ENCODE results near the gene ZSCAN1.

ZSCAN1 gene

DNA sequence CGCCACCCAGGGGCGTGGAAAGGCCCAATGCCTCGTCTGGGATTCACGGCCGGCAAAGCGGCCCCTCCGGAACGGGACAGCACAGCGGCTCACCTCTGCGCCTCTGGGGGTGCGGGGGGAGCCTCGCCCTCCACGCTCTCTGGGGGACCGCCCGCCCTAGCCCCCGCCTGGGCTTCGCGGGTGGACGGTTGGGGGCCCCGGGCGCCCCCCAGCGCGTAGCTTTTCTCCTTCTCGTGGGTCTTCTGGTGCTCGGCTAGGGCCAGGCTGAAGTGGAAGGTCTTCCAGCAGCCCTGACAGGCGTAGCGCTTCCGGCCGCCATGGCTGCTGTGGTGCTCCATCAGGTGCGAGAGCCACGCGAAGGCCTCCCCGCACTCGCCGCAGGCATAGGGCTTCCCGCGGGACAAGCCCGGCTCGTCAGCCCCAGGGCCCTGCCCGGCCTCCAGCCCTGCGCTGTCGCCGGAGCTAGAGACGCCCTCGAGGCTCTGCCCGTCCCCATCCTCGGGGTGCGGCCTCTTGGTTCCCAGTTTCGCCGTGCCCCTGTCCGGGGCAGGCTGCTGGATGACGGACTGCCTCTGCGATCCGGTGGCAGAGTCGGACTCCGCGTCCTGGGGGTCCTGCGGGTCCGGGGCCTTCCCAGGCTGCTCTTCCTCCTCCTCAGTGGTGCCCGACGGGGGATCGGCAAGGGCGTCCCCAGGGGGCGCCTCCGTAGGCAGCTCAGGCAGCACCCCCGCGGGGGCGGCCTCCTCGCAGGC, 50.9 kb downstream of the ZSCAN1 start:
- DNase-seq, result no peak

GRCh38 chr19:58085348-58085875, 51.6 kb downstream of the ZSCAN1 start:
- no peak for DNase-seq

GRCh38 chr19:58086825-58087710, 53.2 kb downstream of the ZSCAN1 start:
- DNase-seq, result no peak

- DNase-seq, result no peak
Observed at GRCh38 chr19:58088521-58089052, 54.8 kb downstream of the ZSCAN1 start.

GRCh38 chr19:58089846-58090245, 56.0 kb downstream of the ZSCAN1 start:
- DNase-seq, result no peak

GRCh38 chr19:58091251-58091995, 57.6 kb downstream of the ZSCAN1 start:
- no peak for DNase-seq

DNA sequence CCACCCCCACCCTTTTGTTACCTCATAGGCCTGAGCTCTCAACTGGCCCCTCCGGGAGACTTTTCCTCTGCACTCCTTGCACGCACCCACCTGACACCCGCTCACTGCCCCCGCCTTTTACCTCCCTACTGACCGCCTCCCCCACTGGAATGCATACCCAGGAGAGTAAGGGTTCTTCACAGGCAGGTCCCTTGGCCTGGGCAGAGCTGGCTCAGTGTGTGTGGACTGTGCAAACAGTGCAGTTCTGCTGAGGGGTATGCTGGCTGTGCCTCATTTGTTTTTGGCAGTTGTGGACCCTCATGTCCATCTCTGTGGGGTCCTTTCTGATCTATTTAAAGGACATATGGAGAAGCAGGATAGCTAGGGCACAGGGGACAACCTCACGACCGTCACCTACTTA, 59.2 kb downstream of the ZSCAN1 start:
- no peak for DNase-seq

DNA sequence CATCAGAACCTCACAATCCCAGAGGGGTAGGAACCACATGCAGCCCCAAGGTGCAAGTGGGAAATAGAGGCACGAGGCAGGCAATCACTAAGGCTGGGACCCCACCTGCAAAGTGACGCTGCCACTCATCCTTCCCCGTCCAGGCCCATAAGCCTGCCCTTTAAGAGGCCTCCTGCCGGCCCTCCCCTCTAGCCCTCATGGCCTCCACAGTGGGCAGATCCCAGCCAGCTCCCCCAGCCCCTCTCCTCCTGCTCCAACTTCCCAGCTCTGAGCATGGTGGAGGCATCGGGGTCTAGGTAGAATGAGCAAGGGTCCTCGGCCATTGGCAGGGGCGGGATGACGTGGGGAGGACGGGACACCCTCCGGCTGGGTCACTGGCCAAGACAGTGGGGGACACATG, 61.5 kb downstream of the ZSCAN1 start:
- no peak for DNase-seq

DNA sequence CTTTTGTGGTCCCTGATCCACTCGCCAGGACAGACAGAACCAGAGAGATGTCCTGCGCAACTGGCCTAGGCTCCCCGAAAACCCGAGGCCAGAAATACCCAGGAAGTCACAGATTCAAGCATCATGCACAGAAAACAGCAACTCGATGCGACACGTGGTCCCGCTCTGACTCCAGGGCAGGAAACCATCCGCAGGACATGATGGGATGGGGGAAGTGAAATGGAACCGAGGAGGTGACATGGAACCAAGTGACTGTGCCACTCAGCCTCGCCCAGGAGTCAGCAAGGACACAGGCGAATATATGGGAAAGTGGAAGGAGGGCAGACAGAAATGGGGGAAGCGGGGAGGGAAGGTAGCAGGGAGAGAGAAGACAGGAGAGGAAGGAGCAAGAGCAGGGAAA, 63.1 kb downstream of the ZSCAN1 start:
- DNase-seq, result no peak

DNA sequence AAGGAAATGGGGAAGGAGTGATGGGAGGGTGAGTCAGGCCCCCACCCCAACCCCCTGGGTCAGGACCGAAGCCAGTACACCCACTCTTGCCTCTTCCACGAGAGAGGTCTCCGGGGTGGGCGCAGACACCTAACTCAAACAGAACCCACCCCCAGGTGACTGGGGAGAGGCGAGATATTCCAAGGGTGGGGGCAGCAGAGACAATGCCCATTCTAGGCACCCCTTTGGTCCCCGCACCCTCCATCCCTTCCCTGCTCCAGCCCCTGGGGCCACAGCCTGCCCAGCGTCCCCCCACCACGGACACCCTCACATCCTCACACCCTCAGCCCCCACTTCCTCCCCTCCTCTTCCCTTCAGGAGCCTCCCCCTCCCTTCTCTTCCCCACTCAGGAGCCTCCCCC, 63.5 kb downstream of the ZSCAN1 start:
- DNase-seq, result no peak

DNA sequence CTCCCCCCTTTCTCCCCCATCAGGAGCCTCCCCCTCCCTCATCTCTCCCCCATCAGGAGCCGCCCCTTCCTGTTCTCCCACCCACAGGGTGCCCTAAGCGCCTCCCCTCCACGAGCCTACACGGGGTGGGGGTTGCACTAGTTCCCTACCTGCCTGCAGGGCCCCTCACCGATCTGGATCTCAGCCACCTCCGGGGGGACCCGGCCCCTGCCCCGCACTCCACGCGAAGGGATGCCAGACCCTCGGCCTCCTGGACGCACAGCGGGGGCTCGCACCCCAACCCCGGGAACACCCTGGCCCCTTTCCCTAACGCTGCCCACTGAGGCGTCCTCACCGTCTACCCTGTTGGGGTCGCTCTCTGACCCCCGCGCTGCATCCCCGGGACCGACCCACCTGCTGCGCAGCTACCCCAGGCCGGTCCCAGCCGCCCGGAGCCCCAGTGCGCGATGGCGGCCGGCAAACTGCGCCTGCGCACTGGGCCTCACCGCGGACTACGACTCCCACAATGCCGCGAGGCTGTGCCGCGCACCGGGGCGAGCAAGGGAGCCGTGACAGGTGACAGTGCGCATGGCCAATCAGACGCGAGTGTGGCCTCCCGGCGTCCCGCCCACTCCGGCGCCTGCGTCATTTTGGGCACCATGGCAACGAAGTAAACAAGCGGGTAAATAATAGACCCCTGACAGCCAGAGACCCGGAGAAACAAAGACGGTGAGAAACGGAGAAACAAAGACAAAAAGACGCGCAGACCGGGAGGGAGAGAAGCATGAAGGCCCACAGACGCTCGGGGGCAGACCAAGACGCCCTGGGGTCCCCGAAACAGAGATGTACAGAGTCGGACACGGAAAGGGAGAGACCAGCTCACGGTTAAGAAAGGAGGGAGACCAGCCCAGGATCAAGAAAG, 64.2 kb downstream of the ZSCAN1 start, which contains the start of gene ZSCAN18:
Gene ZSCAN18 (minus strand): TSS at position 451 of the 901 bp plus-strand sequence. CDS start 7,964 bp downstream, outside the sequence.
- DNase-seq, result peak; percentile 96

DNA sequence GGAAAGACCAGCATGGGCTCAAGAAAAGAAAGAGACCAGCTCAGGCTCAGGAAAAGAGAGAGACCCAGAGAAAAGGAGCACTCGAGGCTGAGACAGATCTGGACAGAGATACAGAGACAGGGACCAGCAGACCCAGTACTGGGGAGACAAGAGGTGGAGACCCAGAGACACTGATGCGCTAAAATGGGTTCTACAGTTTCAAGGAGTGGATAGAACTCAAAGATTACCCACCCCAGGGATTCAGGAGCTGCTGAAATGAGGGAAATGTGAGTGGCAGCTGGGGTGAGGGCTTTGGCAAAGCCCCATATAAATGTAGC, 64.8 kb downstream of the ZSCAN1 start:
- DNase-seq, result no peak

Data from stimulated activated CD4-positive, alpha-beta T cell treated with anti-CD3 and anti-CD28 coated beads, Interleukin-1b, Interleukin-23, amount 100 ng/mL, for 48 hours (primary cell).